H9 (cell line): ENCODE measurements around the gene CHD1. TPM values are rescaled to one million over a fixed set of nuclear protein-coding genes. Genes with fewer than 3 reads are reported as not detected.

ENCODE experiments used
- DNase-seq: peaks from one replicate; pipeline ENCODE4 v3.0.0-alpha.2; 2017
- H2AFZ ChIP-seq: one replicate; pipeline ENCODE4 v1.6.1; 2013; ENCODE audit warnings: mild to moderate bottlenecking, low read length, control low read depth, moderate library complexity
- H2AK5ac ChIP-seq: 2 replicates; pipeline ENCODE4 v1.6.1; 2013; ENCODE audit warnings: low read length, control low read depth, mixed read lengths; ENCODE audit not compliant: insufficient read length
- H2BK120ac ChIP-seq: one replicate; pipeline ENCODE4 v1.6.1; 2013; ENCODE audit warnings: low read depth, mild to moderate bottlenecking, low read length, control low read depth, inconsistent platforms; ENCODE audit not compliant: poor library complexity, severe bottlenecking
- H2BK12ac ChIP-seq: 2 replicates; pipeline ENCODE4 v1.6.1; 2013; ENCODE audit warnings: low read length, control low read depth, mixed read lengths, low read depth; ENCODE audit not compliant: insufficient read length
- H2BK15ac ChIP-seq: 2 replicates; pipeline ENCODE4 v1.6.1; 2013; ENCODE audit warnings: low read depth, low read length, control low read depth
- H2BK20ac ChIP-seq: one replicate; pipeline ENCODE4 v1.6.1; 2013; ENCODE audit warnings: low read depth, mild to moderate bottlenecking, low read length, control low read depth, inconsistent platforms; ENCODE audit not compliant: poor library complexity, severe bottlenecking
- H2BK5ac ChIP-seq: 2 replicates; pipeline ENCODE4 v1.6.1; 2013; ENCODE audit warnings: low read length, control low read depth, mixed read lengths; ENCODE audit not compliant: insufficient read length
- H3K14ac ChIP-seq: 2 replicates; pipeline ENCODE4 v1.6.1; 2013; ENCODE audit warnings: low read length, control low read depth; ENCODE audit not compliant: insufficient read depth
- H3K18ac ChIP-seq: 2 replicates; pipeline ENCODE4 v1.6.1; 2013; ENCODE audit warnings: low read depth, mild to moderate bottlenecking, mixed read lengths, low read length, control low read depth; ENCODE audit not compliant: insufficient read length
- H3K23ac ChIP-seq: 2 replicates; pipeline ENCODE4 v1.6.1; 2013; ENCODE audit warnings: low read length, control low read depth, mixed read lengths, low read depth; ENCODE audit not compliant: insufficient read length
- H3K23me2 ChIP-seq: 2 replicates; pipeline ENCODE4 v1.6.1; 2013; ENCODE audit warnings: low read depth, mild to moderate bottlenecking, mixed read lengths, low read length, control low read depth; ENCODE audit not compliant: insufficient read length, poor library complexity, severe bottlenecking
- H3K27ac ChIP-seq: 2 replicates; pipeline ENCODE4 v1.5.1; 2013; ENCODE audit warnings: low read length, control low read depth, mixed read lengths, low read depth; ENCODE audit not compliant: insufficient read length
- H3K27me3 ChIP-seq: 2 replicates; pipeline ENCODE4 v1.6.1; 2013; ENCODE audit warnings: low read length, control low read depth, inconsistent platforms; ENCODE audit not compliant: insufficient read depth
- H3K4ac ChIP-seq: 2 replicates; pipeline ENCODE4 v1.6.1; 2013; ENCODE audit warnings: low read depth, mild to moderate bottlenecking, control low read depth, inconsistent platforms, low read length, moderate library complexity
- H3K4me1 ChIP-seq: 2 replicates; pipeline ENCODE4 v1.6.1; 2013; ENCODE audit warnings: low read length, control low read depth, inconsistent platforms; ENCODE audit not compliant: insufficient read depth
- H3K4me2 ChIP-seq: 2 replicates; pipeline ENCODE4 v1.6.1; 2013; ENCODE audit warnings: low read length, control low read depth, mixed read lengths; ENCODE audit not compliant: insufficient read length, insufficient read depth
- H3K56ac ChIP-seq: 2 replicates; pipeline ENCODE4 v1.6.1; 2013; ENCODE audit warnings: low read depth, mild to moderate bottlenecking, mixed read lengths, low read length, control low read depth; ENCODE audit not compliant: insufficient read length
- H3K79me1 ChIP-seq: 2 replicates; pipeline ENCODE4 v1.6.1; 2013; ENCODE audit warnings: low read depth, mild to moderate bottlenecking, moderate library complexity, low read length, control low read depth, inconsistent platforms; ENCODE audit not compliant: insufficient read depth, poor library complexity, severe bottlenecking
- H3K79me2 ChIP-seq: 2 replicates; pipeline ENCODE4 v1.6.1; 2013; ENCODE audit warnings: low read length, control low read depth, inconsistent platforms; ENCODE audit not compliant: insufficient read depth
- H3K9ac ChIP-seq: 2 replicates; pipeline ENCODE4 v1.6.1; 2013; ENCODE audit warnings: low read length, control low read depth, mixed read lengths; ENCODE audit not compliant: insufficient read length; ENCODE audit errors: extremely low read depth
- H3K9me3 ChIP-seq: one replicate; pipeline ENCODE4 v1.6.1; 2013; ENCODE audit warnings: low read depth, low read length, inconsistent platforms; ENCODE audit not compliant: control insufficient read depth
- H3T11ph ChIP-seq: one replicate; pipeline ENCODE4 v1.6.1; 2013; ENCODE audit warnings: mild to moderate bottlenecking, low read length, control low read depth, inconsistent platforms
- H4K20me1 ChIP-seq: one replicate; pipeline ENCODE4 v1.6.1; 2013; ENCODE audit not compliant: control insufficient read depth, insufficient read length, insufficient read depth
- H4K5ac ChIP-seq: 2 replicates; pipeline ENCODE4 v1.6.1; 2013; ENCODE audit warnings: low read depth, mild to moderate bottlenecking, mixed read lengths, low read length, control low read depth; ENCODE audit not compliant: insufficient read length
- H4K8ac ChIP-seq: replicated peaks from 2 replicates; pipeline ENCODE4 v1.6.1; 2013; ENCODE audit warnings: low read length, control low read depth, mixed read lengths, low read depth; ENCODE audit not compliant: insufficient read length
- H4K91ac ChIP-seq: 2 replicates; pipeline ENCODE4 v1.6.1; 2013; ENCODE audit warnings: low read depth, mild to moderate bottlenecking, moderate library complexity, mixed read lengths, low read length, control low read depth; ENCODE audit not compliant: insufficient read length
- H3K27ac Mint-ChIP-seq, 3 experiments: 2 replicates in 2 of 3; 3 replicates in 1 of 3; pipeline ENCODE4 v1.8.0; 2020 to 2021; ENCODE audit warnings: mixed read lengths in 3 of 3, mild to moderate bottlenecking in 1 of 3, moderate library complexity in 1 of 3
- H3K27me3 Mint-ChIP-seq: 2 replicates; pipeline ENCODE4 v1.8.0; 2021; ENCODE audit warnings: low read depth, mild to moderate bottlenecking, moderate library complexity, mixed read lengths
- H3K36me3 Mint-ChIP-seq, 3 experiments: 2 replicates in 2 of 3; 3 replicates in 1 of 3; pipeline ENCODE4 v1.8.0; 2020 to 2021; ENCODE audit warnings: low read depth in 3 of 3, mixed read lengths in 3 of 3; ENCODE audit not compliant: insufficient read depth in 1 of 3
- H3K4me1 Mint-ChIP-seq, 2 experiments: 2 replicates each; pipeline ENCODE4 v1.8.0; 2020; ENCODE audit warnings: mixed read lengths in 2 of 2
- H3K4me3 Mint-ChIP-seq, 2 experiments: 2 replicates in 1 of 2; 3 replicates in 1 of 2; pipeline ENCODE4 v1.8.0; 2020 to 2021; ENCODE audit warnings: mild to moderate bottlenecking in 2 of 2, mixed read lengths in 2 of 2, moderate library complexity in 1 of 2
- H3K9me3 Mint-ChIP-seq, 2 experiments: 2 replicates in 1 of 2; 3 replicates in 1 of 2; pipeline ENCODE4 v1.8.0; 2020; ENCODE audit warnings: mild to moderate bottlenecking in 2 of 2, mixed read lengths in 2 of 2, moderate library complexity in 1 of 2
- CTCF ChIP-seq: fragments of 200-600 bp; sonication (generic); conservative IDR thresholded peaks from 3 replicates; pipeline ENCODE4 v1.8.0; 2021; ENCODE audit warnings: antibody characterized with exemption, mild to moderate bottlenecking
- WGBS: extraction: QIAGEN DNeasy Blood & Tissue Kit; methylation state at CpG from one replicate; pipeline ENCODE4 v1.1.7; 2013; ENCODE audit warnings: missing lambda C conversion rate, low lambda C conversion rate, mixed read lengths; ENCODE audit not compliant: insufficient read length; ENCODE audit errors: extremely low coverage; 5-methylcytosine and 5-hydroxymethylcytosine counted together
- total RNA-seq: library from RNA; stranded (reverse); gene quantifications from 2 replicates; pipeline ENCODE4 v1.2.1, GENCODE V29; 2021

CHD1 gene
- total RNA-seq, 1 experiment from 2014 or later: 62.7 TPM

- no peak overlapping the region for H4K91ac ChIP-seq
- no peaks in the 10 kb centered on the region for H3K4me1 ChIP-seq
- no peak overlapping the region for H2BK20ac ChIP-seq
- no peak overlapping the region for H4K8ac ChIP-seq
- no peaks in the 10 kb centered on the region for H4K20me1 ChIP-seq
- H2BK12ac ChIP-seq: no peak overlapping the region
- H3K4me1 Mint-ChIP-seq: no peaks in the 10 kb centered on the region; a peak in 1 of 4 replicates
- H3K27ac Mint-ChIP-seq: no peak overlapping the region
- H3K4me3 Mint-ChIP-seq: no peak overlapping the region
- no peaks in the 10 kb centered on the region for H3K9me3 ChIP-seq
- no peak for TF ChIP-seq CTCF
- no peak overlapping the region for H3K18ac ChIP-seq
- no peak overlapping the region for H3K27ac ChIP-seq
- H3K14ac ChIP-seq: no peak overlapping the region
- H2AFZ ChIP-seq: no peak overlapping the region
- H2AK5ac ChIP-seq: no peak overlapping the region
- H3K56ac ChIP-seq: no peak overlapping the region
- H4K5ac ChIP-seq: no peak overlapping the region
- H3K4ac ChIP-seq: no peak overlapping the region
- H3K36me3 Mint-ChIP-seq: no peaks in the 10 kb centered on the region; a peak in 1 of 7 replicates
- H3K23ac ChIP-seq: no peak overlapping the region
- no peak overlapping the region for H2BK120ac ChIP-seq
- peaks cover 0 to 2% of the 10 kb centered on the region in 2 experiments; a peak in 1 of 5 replicates for H3K9me3 Mint-ChIP-seq
- WGBS: no CpG with 5 or more reads among the region's 3 CpGs
- no peak overlapping the region for H3K9ac ChIP-seq
- H3K79me1 ChIP-seq: no peaks in the 10 kb centered on the region
- no peak overlapping the region for H2BK5ac ChIP-seq
- H3K23me2 ChIP-seq: no peaks in the 10 kb centered on the region
- no peaks in the 10 kb centered on the region for H3K27me3 Mint-ChIP-seq
- H3K79me2 ChIP-seq: no peaks in the 10 kb centered on the region
- no peaks in the 10 kb centered on the region for H3K27me3 ChIP-seq
- DNase-seq: no peak
- H3T11ph ChIP-seq: no peak overlapping the region
- no peak overlapping the region for H2BK15ac ChIP-seq
- no peak overlapping the region for H3K4me2 ChIP-seq
Observed at GRCh38 chr5:98813755-98814154, 115.1 kb downstream of the CHD1 start.
